Measurements from ENCODE around the gene MPP3.

DNA sequence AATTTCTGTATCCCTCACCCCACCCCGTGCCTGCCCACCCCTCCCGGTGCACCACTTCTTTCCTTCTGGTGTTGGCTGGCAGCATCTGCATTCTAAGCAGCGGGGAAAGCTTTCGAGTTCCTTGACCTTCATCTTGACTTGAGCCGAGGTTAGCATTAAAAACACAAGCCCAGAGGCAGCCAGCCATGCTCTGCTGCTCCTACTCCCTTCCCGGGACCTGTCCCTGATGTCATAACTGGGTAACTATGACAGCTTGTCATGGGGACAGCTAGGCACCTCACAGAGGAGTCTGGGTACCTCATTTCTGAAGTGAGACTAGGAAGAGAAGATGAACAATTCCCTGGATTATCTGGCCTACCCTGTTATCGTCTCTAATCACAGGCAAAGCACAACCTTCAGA, 52.8 kb downstream of the MPP3 start, which contains the start of gene CFAP97D1:
- TF ChIP-seq, protein P1, sequence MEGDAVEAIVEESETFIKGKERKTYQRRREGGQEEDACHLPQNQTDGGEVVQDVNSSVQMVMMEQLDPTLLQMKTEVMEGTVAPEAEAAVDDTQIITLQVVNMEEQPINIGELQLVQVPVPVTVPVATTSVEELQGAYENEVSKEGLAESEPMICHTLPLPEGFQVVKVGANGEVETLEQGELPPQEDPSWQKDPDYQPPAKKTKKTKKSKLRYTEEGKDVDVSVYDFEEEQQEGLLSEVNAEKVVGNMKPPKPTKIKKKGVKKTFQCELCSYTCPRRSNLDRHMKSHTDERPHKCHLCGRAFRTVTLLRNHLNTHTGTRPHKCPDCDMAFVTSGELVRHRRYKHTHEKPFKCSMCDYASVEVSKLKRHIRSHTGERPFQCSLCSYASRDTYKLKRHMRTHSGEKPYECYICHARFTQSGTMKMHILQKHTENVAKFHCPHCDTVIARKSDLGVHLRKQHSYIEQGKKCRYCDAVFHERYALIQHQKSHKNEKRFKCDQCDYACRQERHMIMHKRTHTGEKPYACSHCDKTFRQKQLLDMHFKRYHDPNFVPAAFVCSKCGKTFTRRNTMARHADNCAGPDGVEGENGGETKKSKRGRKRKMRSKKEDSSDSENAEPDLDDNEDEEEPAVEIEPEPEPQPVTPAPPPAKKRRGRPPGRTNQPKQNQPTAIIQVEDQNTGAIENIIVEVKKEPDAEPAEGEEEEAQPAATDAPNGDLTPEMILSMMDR (IDR thresholded peaks at IDR 0.05), result no peak
- TF ChIP-seq POLR2A (IDR thresholded peaks at IDR 0.05), result no peak
- TF ChIP-seq EP300 (IDR thresholded peaks at IDR 0.05), result no peak

All from ovary (tissue), 3 donors.